ENCODE measurements around the gene NENF. TPM values are rescaled to one million over a fixed set of nuclear protein-coding genes. Genes with fewer than 3 reads are reported as not detected.

NENF gene
- total RNA-seq, 1 donor from 2014 or later: 114 TPM

GRCh38 chr1:212428496-212428895 lies 4.2 kb upstream of the NENF start:
- DNase-seq (no peak), ATAC-seq (no peak)
- intact Hi-C loops (cut with micrococcal nuclease): no loop called here

DNA sequence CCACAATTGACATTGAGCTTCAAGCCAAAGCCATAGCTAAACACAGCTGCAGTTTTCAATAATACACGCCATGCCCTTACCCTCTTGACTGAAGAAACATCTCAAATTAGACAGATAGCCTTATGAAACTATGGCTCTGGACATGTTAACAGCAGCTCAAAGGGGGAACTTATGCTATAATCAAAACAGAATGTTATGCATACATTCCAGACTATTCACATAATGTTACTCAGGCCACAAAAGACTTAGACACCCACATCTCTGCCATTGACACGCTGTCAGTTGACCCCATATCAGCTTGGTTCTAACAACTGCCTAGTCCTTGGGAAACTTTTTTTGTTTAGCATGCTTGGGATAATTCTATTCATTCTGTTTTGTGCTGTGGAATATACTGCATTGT lies 2.3 kb upstream of the NENF start:
- intact Hi-C loops (cut with micrococcal nuclease): no loop called here
- DNase-seq: no peak
- ATAC-seq: no peak

- ATAC-seq (no peak), DNase-seq (no peak)
- intact Hi-C loops (cut with micrococcal nuclease): no loop called here
Observed at GRCh38 chr1:212430955-212431394, 1.7 kb upstream of the NENF start.

DNA sequence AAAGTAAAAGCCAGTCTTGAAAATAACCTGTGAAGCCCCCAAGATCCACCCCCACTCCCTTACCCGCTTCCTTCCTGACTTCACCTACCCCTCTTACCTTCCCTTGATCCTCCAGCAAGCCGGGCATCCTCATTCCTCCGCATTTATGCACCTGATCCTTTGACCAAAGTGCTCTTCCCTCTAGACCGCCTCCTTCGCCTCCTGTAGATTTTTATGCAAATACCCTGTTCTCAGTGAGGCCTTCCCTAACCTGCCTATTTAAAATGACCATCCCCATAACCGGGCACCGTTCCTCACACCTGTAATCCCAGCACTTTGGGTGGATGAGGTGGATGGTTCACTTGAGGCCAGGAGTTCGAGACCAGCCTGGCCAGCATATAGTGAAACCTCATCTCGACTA lies 1.1 kb upstream of the NENF start:
- intact Hi-C loops (cut with micrococcal nuclease): no loop called here
- DNase-seq: no peak
- no peak for ATAC-seq

DNA sequence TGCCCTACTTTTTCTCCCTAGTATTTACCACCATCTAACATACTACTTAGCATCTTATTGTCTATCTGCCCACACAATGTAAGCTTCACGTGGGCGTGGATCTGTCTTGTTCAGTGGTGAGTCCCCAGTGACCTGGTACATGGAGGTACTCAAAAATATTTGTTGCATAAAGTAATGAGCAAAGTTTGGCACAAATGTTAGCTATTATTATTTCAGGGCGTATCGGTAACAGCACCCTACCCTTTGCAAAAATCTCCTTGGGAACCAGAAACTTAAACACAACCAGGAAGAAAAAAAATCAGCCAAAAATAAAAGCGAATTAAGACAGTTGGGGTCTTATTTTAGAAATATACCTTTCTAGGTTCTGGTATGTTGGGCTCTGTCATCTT lies 454 bp upstream of the NENF start:
- intact Hi-C loops (cut with micrococcal nuclease): no loop called here
- ATAC-seq: peak; percentile 20
- DNase-seq: no peak

GRCh38 chr1:212433577-212434462 lies 1.1 kb downstream of the NENF start:
- ATAC-seq (no peak), DNase-seq (no peak)
- intact Hi-C loops (cut with micrococcal nuclease): no loop called here

- no peak for DNase-seq
- no peak for ATAC-seq
- intact Hi-C loops (cut with micrococcal nuclease): no loop called here
Observed at GRCh38 chr1:212434992-212435391, 2.3 kb downstream of the NENF start.

GRCh38 chr1:212437179-212437798 lies 4.6 kb downstream of the NENF start:
- intact Hi-C loops (cut with micrococcal nuclease): no loop called here
- no peak for DNase-seq
- no peak for ATAC-seq

DNA sequence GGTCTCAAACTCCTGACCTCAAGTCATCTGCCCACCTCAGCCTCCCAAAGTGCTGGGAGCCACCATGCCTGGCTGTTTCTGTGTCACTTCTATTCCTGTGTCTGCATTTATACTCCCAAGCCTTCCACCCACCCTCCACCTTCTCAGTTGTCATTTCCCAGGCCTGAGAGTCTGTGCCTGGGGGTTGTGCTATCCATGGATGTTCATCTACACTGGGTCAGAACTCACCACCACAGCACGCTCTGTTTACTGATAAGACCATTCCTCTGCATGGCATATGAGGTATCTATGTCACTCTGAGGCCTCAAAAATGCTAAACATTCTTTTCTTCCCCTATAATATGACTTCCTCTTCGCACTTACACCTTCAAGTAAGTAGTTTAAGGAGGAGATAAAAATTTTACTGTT lies 6.1 kb downstream of the NENF start:
- DNase-seq (no peak), ATAC-seq (no peak)
- intact Hi-C loops (cut with micrococcal nuclease): no loop called here

GRCh38 chr1:212440419-212440818 lies 7.7 kb downstream of the NENF start:
- DNase-seq: no peak
- intact Hi-C loops (cut with micrococcal nuclease): no loop called here
- ATAC-seq: no peak

DNA sequence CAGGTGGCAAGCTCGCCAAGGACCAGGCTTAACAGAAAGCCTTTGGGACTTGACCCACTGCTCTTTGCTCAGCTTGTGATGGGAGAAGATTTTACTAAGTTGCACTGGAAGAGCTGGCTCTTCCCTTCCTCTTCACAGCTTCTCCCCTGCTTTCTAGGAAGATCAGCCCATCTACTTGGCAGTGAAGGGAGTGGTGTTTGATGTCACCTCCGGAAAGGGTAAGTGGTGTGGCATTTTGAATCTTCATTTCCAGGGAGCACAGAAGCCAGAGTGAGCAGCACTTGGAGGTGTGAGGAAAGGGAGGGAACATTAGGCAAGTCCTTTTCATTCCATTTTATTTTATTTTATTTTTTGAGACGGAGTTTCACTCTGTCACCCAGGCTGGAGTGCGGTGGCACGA lies 9.7 kb downstream of the NENF start:
- intact Hi-C loops (cut with micrococcal nuclease): no loop called here
- no peak for DNase-seq
- no peak for ATAC-seq

DNA sequence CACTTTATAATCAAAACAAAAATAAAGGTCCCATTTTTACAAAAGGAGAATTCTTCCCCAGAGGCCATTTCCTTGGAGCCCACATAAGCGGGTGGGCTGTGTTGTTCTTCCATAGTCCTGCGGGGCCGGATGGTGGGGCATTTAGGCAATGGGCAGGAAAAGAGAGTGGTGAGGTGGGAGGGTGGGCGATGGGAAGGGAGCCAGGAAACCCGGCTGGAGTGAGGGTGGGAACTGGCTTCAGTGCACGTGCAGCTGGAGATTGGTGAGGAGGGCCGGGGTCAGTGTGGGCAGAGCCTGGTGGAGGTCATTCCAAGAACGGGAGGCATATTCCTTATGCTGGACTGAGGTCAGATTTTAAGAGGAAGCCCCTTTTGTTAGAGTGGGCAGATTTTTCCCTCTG lies 13.6 kb downstream of the NENF start:
- DNase-seq (no peak), ATAC-seq (no peak)
- intact Hi-C loops (cut with micrococcal nuclease): no loop called here

GRCh38 chr1:212447478-212447877 lies 14.8 kb downstream of the NENF start:
- DNase-seq: no peak
- intact Hi-C loops (cut with micrococcal nuclease): no loop called here
- no peak for ATAC-seq

GRCh38 chr1:212450331-212450881 lies 17.7 kb downstream of the NENF start:
- no peak for DNase-seq
- intact Hi-C loops (cut with micrococcal nuclease): loop anchor here (10.0 kb wide), 1 partner anchor 416 kb away; the partner anchor contains the start of genes DTL and INTS7
- peak; percentile 66 for ATAC-seq

GRCh38 chr1:212451416-212452322 lies 18.9 kb downstream of the NENF start:
- intact Hi-C loops (cut with micrococcal nuclease): loop anchor here (10.0 kb wide), 1 partner anchor 417 kb away; the partner anchor contains the start of genes DTL and INTS7
- ATAC-seq: no peak
- DNase-seq: no peak

DNA sequence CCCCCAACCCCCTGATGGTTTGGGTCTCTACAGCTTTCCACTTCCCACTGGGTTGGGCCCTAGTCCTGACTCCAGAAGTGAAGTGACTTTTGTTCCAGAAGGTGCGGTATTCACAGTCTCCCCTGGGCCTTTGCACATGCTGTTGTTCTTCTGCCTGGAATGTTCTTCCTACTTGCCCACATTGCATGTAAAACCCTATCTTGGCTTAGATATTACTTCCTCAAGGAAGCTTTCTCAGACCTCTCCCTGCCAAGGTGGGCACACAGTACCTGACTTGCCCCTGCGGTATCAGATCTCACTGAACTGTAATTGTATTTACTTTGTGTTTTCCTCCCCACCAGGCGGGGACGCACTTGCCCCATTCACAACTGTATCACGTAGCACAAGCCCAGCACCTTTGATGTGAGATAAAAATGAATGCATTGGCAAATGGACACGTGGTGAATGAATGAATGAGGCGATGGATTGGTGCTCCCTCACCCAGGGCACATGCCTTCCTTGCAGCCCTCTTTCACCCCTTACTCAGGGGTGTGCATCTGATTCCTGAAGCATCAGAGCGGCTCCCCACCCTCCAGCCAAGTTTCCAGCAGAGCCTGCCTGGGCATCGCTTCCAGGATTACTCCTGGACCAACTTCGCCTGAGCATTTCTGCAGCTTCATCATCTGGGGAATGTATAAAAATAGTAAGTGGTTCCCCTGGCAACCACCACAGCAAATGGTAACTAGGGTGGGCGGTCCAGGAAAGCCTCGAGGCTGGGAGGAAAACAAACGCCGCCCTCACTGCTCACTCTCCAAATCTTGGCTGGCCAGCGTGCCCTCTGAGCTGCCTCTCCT lies 19.8 kb downstream of the NENF start:
- DNase-seq (peak; percentile 60), ATAC-seq (peak; percentile 71)
- intact Hi-C loops (cut with micrococcal nuclease): loop anchor here (10.0 kb wide), 1 partner anchor 418 kb away; the partner anchor contains the start of genes DTL and INTS7

GRCh38 chr1:212453156-212453857 lies 20.6 kb downstream of the NENF start:
- intact Hi-C loops (cut with micrococcal nuclease): loop anchor here (10.0 kb wide), 1 partner anchor 419 kb away; the partner anchor contains the start of genes DTL and INTS7
- DNase-seq (no peak), ATAC-seq (peak; percentile 22)

GRCh38 chr1:212454741-212455140 lies 22.0 kb downstream of the NENF start:
- intact Hi-C loops (cut with micrococcal nuclease): loop anchor here (5.0 to 10.0 kb wide), 2 partner anchors 392 to 420 kb away; partner anchors contain the start of genes DTL and INTS7
- ATAC-seq (no peak), DNase-seq (no peak)
